Spleen (tissue), 11 donors: ENCODE results near the gene SEBOX. TPM values are rescaled to one million over a fixed set of nuclear protein-coding genes. Genes with fewer than 3 reads are reported as not detected.

Source experiments
- DNase-seq: peaks from one replicate; pipeline ENCODE4 v3.0.0-alpha.2; 2020
- H3K27ac ChIP-seq, 8 donors: fragments of 200-600 bp; sonication (generic) in 7 of 8; 1 replicate in 4 of 8; 2 replicates in 4 of 8; pipeline versions ENCODE4 v1.5.0 to v1.8.0; 2016 to 2021; ENCODE audit warnings: inconsistent platforms in 4 of 8, mild to moderate bottlenecking in 4 of 8, moderate library complexity in 1 of 8
- H3K27me3 ChIP-seq, 7 donors: fragments of 200-600 bp; sonication (generic) in 6 of 7; replicated peaks in 1 of 7; 1 replicate in 4 of 7; 2 replicates in 3 of 7; pipeline versions ENCODE4 v1.5.0 to v1.8.0; 2016 to 2021; ENCODE audit warnings: inconsistent platforms in 3 of 7, mild to moderate bottlenecking in 1 of 7
- H3K36me3 ChIP-seq, 6 donors: fragments of 200-600 bp; sonication (generic) in 5 of 6; 1 replicate in 4 of 6; 2 replicates in 2 of 6; pipeline versions ENCODE4 v1.5.0 to v1.8.0; 2016 to 2021; ENCODE audit warnings: inconsistent platforms in 2 of 6
- H3K4me1 ChIP-seq, 6 donors: fragments of 200-600 bp; sonication (generic) in 5 of 6; 1 replicate in 3 of 6; 2 replicates in 3 of 6; pipeline versions ENCODE4 v1.5.0 to v1.8.0; 2016 to 2021; ENCODE audit warnings: inconsistent platforms in 3 of 6
- H3K4me3 ChIP-seq, 8 donors: fragments of 200-600 bp; sonication (generic) in 7 of 8; 1 replicate in 4 of 8; 2 replicates in 4 of 8; pipeline versions ENCODE4 v1.5.0 to v1.8.0; 2016 to 2021; ENCODE audit warnings: inconsistent platforms in 4 of 8, mild to moderate bottlenecking in 4 of 8, moderate library complexity in 2 of 8
- H3K9me3 ChIP-seq, 8 donors: fragments of 200-600 bp; sonication (generic) in 7 of 8; 1 replicate in 4 of 8; 2 replicates in 4 of 8; pipeline versions ENCODE4 v1.5.0 to v1.8.0; 2016 to 2021; ENCODE audit warnings: inconsistent platforms in 4 of 8
- CTCF ChIP-seq, 11 experiments: fragments of 200-600 bp in 7 of 11; fragments of 450-650 bp in 4 of 11; sonication (generic) in 4 of 11; IDR thresholded peaks in 8 of 11; conservative IDR thresholded peaks in 3 of 11; 1 replicate in 7 of 11; 2 replicates in 4 of 11; pipeline versions ENCODE4 v1.4.0 to v1.8.0; 2016 to 2021; ENCODE audit warnings: antibody characterized with exemption in 11 of 11, inconsistent platforms in 4 of 11, mild to moderate bottlenecking in 1 of 11
- POLR2A ChIP-seq, 3 donors: fragments of 450-650 bp; IDR thresholded peaks; one replicate each; pipeline ENCODE4 v1.5.1; 2017; ENCODE audit warnings: antibody characterized with exemption in 3 of 3, mild to moderate bottlenecking in 1 of 3
- POLR2AphosphoS5 ChIP-seq, 3 donors: sonication (generic); formaldehyde crosslinking; IDR thresholded peaks; one replicate each; pipeline ENCODE4 v1.5.1; 2017; ENCODE audit warnings: antibody characterized with exemption in 3 of 3
- WGBS, 5 donors: extraction: QIAGEN DNeasy Blood & Tissue Kit in 3 of 5; methylation state at CpG; one replicate each; pipeline versions ENCODE4 v1.1.5 to v1.1.7; 2013 to 2018; 5-methylcytosine and 5-hydroxymethylcytosine counted together
- intact Hi-C: fragments of 100-400 bp; cut with DNase I; formaldehyde crosslinking; loops from one replicate; pipeline ENCODE4 v1.15.0; 2023; ENCODE audit warnings: low total_unique reads
- polyA plus RNA-seq, 3 donors: library from polyadenylated mRNA; stranded (reverse); fragments of 200-250 nt; gene quantifications; one replicate each; pipeline ENCODE4 v1.2.1, GENCODE V29; 2013
- total RNA-seq, 7 donors: library from RNA; depleted of rRNA in 3 of 7; stranded (reverse); fragments of >200 nt in 3 of 7; fragmentation: NEBNext Ultra II Directional in 4 of 7; extraction: Animal tissue kit (Norgen Biotek cat#: 25700) in 4 of 7; gene quantifications; one replicate each; pipeline versions ENCODE4 v1.1.0 to v1.2.1, GENCODE V29; 2016 to 2021
- donor health status: healthy with polysubstance abuse.
- donor health status: DM: no; HTN: no; CAD: no; lungs with moderate emphysema.
- donor health status: DM: no; HTN: no; CAD: no.
- donor health status: Bipolar disorder and iron deficiency.
- donor health status: healthy.
- donor health status: DM: no; HTN: no; CAD: no.
- donor health status: DM: yes; HTN: yes; CAD: no.

SEBOX gene
- total and polyA plus RNA-seq, 10 donors = not detected

- intact Hi-C loops = no loop called here
- Histone ChIP-seq H3K4me3 (no peak overlapping the region), H3K9me3 (no peaks in the 10 kb centered on the region), H3K4me1 (peaks cover 0 to 28% (median 4%) of the 10 kb centered on the region in 6 donors), H3K27ac (no peak overlapping the region), H3K36me3 (peaks cover 4 to 65% (median 48%) of the 10 kb centered on the region in 6 donors), H3K27me3 (no peaks in the 10 kb centered on the region)
- no peak for TF ChIP-seq POLR2A (IDR thresholded peaks at IDR 0.05)
- TF ChIP-seq CTCF (IDR thresholded peaks at IDR 0.05 in 8 of 11, conservative IDR thresholded peaks at IDR 0.05 in 3 of 11) = no peak
- TF ChIP-seq POLR2AphosphoS5 (IDR thresholded peaks at IDR 0.05) = no peak
- no peak for DNase-seq
- WGBS, 5 donors = 79 to 91% (median 81%) methylated on average over 3 of the region's 3 CpGs
Observed at GRCh38 chr17:28327709-28328108, 37.3 kb downstream of the SEBOX start.

- H3K36me3 ChIP-seq = peaks cover 4 to 63% (median 48%) of the 10 kb centered on the region in 6 donors
Observed at GRCh38 chr17:28327031-28327607, 37.9 kb downstream of the SEBOX start.

GRCh38 chr17:28326114-28326513, 38.9 kb downstream of the SEBOX start:
- Histone ChIP-seq H3K27me3 (no peaks in the 10 kb centered on the region), H3K9me3 (no peaks in the 10 kb centered on the region), H3K36me3 (peaks cover 0 to 53% (median 39%) of the 10 kb centered on the region in 6 donors), H3K4me3 (no peak overlapping the region), H3K4me1 (peaks cover 0 to 18% (median 2%) of the 10 kb centered on the region in 6 donors), H3K27ac (no peak overlapping the region)
- intact Hi-C loops = no loop called here
- 89 to 96% (median 95%) methylated on average over 7 of the region's 7 CpGs for WGBS, 5 donors
- TF ChIP-seq POLR2AphosphoS5 (IDR thresholded peaks at IDR 0.05) (no peak), POLR2A (IDR thresholded peaks at IDR 0.05) (no peak), CTCF (IDR thresholded peaks at IDR 0.05 in 8 of 11, conservative IDR thresholded peaks at IDR 0.05 in 3 of 11) (no peak)
- no peak for DNase-seq

More at GRCh38 chr17:28327031-28327607, 37.9 kb downstream of the SEBOX start:
- Histone ChIP-seq H3K27ac (no peak overlapping the region), H3K27me3 (no peaks in the 10 kb centered on the region), H3K9me3 (no peaks in the 10 kb centered on the region), H3K4me1 (peaks cover 0 to 22% (median 2%) of the 10 kb centered on the region in 6 donors), H3K4me3 (no peak overlapping the region)
- TF ChIP-seq POLR2A (IDR thresholded peaks at IDR 0.05) = no peak
- TF ChIP-seq POLR2AphosphoS5 (IDR thresholded peaks at IDR 0.05) = no peak
- TF ChIP-seq CTCF (IDR thresholded peaks at IDR 0.05 in 8 of 11, conservative IDR thresholded peaks at IDR 0.05 in 3 of 11) = no peak
- intact Hi-C loops = no loop called here
- no peak for DNase-seq
- WGBS, 5 donors = 83 to 97% (median 89%) methylated on average over 9 of the region's 9 CpGs

GRCh38 chr17:28325211-28325610, 39.8 kb downstream of the SEBOX start:
- 76 to 89% (median 83%) methylated on average over 5 of the region's 5 CpGs for WGBS, 5 donors
- TF ChIP-seq CTCF (IDR thresholded peaks at IDR 0.05 in 8 of 11, conservative IDR thresholded peaks at IDR 0.05 in 3 of 11) (no peak), POLR2A (IDR thresholded peaks at IDR 0.05) (no peak)

More at GRCh38 chr17:28325211-28325610, 39.8 kb downstream of the SEBOX start:
- no peak for DNase-seq
- no peak overlapping the region for H3K4me3 ChIP-seq
- peaks cover 0 to 44% (median 30%) of the 10 kb centered on the region in 6 donors for H3K36me3 ChIP-seq
- no peak overlapping the region for H3K27ac ChIP-seq
- H3K27me3 ChIP-seq = no peaks in the 10 kb centered on the region
- peaks cover 0 to 22% (median 4%) of the 10 kb centered on the region in 6 donors for H3K4me1 ChIP-seq
- H3K9me3 ChIP-seq = no peaks in the 10 kb centered on the region
- intact Hi-C loops = no loop called here
